OCI-LY7 (cell line): ENCODE measurements around the gene PTPMT1. TPM values are rescaled to one million over a fixed set of nuclear protein-coding genes. Genes with fewer than 3 reads are reported as not detected.

Source experiments
- BruUV-seq: library from RNA; stranded (reverse); fragments of 400-500 nt; replicated peaks from 2 replicates; lab custom pipeline; 2021; lab: Mats Ljungman, UMichigan
- CTCF ChIA-PET: fragments of 300-600 bp; sonication (Branson Sonifier 250); formaldehyde crosslinking; loops from one replicate; lab custom pipeline; 2022; ENCODE audit warnings: antibody characterized with exemption; ENCODE audit not compliant: unreplicated experiment; lab: Charles Lee
- POLR2A ChIA-PET: fragments of 300-600 bp; sonication (Branson Sonifier 250); formaldehyde crosslinking; loops from one replicate; lab custom pipeline; 2022; ENCODE audit warnings: antibody characterized with exemption; lab: Charles Lee
- DNase-seq: peaks from one replicate; pipeline ENCODE4 v3.0.0-alpha.2; 2015; ENCODE audit warnings: low spot score
- H2AFZ ChIP-seq: fragments of 200-600 bp; sonication (generic), shearing (Covaris generic); 2 replicates; pipeline ENCODE4 v1.6.1; 2014; ENCODE audit warnings: mild to moderate bottlenecking, antibody characterized with exemption, low read length, moderate library complexity
- H3K27ac ChIP-seq: fragments of 200-600 bp; sonication (generic); 2 replicates; pipeline ENCODE4 v1.5.1; 2014; ENCODE audit warnings: mixed run types, low read depth, mild to moderate bottlenecking, moderate library complexity, low read length, inconsistent platforms; ENCODE audit not compliant: poor library complexity, severe bottlenecking
- H3K36me3 ChIP-seq: fragments of 200-600 bp; sonication (generic); 2 replicates; pipeline ENCODE4 v1.6.1; 2014; ENCODE audit warnings: mild to moderate bottlenecking, antibody characterized with exemption, low read length, moderate library complexity, mixed read lengths; ENCODE audit not compliant: insufficient read depth
- H3K4me1 ChIP-seq: fragments of 200-600 bp; sonication (generic); 2 replicates; pipeline ENCODE4 v1.5.1; 2014; ENCODE audit warnings: mild to moderate bottlenecking, low read length; ENCODE audit not compliant: insufficient read depth, poor library complexity, severe bottlenecking
- H3K4me2 ChIP-seq: fragments of 200-600 bp; sonication (generic); 2 replicates; pipeline ENCODE4 v1.6.1; 2014; ENCODE audit warnings: mild to moderate bottlenecking, low read length
- H3K4me3 ChIP-seq: fragments of 200-600 bp; sonication (generic); 2 replicates; pipeline ENCODE4 v1.5.1; 2014; ENCODE audit warnings: mild to moderate bottlenecking, low read depth, low read length; ENCODE audit not compliant: poor library complexity, severe bottlenecking
- H3K79me2 ChIP-seq: fragments of 200-600 bp; sonication (generic); 2 replicates; pipeline ENCODE4 v1.6.1; 2016; ENCODE audit warnings: low read depth, mild to moderate bottlenecking, low read length, moderate library complexity, mixed read lengths; ENCODE audit not compliant: insufficient read depth
- H3K9me2 ChIP-seq: fragments of 200-600 bp; sonication (generic); 2 replicates; pipeline ENCODE4 v1.6.1; 2016; ENCODE audit warnings: mild to moderate bottlenecking, low read length, mixed read lengths; ENCODE audit not compliant: insufficient read depth
- H3K9me3 ChIP-seq: fragments of 200-600 bp; sonication (generic); 2 replicates; pipeline ENCODE4 v1.6.1; 2014; ENCODE audit warnings: mild to moderate bottlenecking, mixed run types, low read length, mixed read lengths
- H4K20me1 ChIP-seq: fragments of 200-600 bp; sonication (generic); 2 replicates; pipeline ENCODE4 v1.6.1; 2014; ENCODE audit warnings: mild to moderate bottlenecking, antibody characterized with exemption, low read length, moderate library complexity, mixed read lengths; ENCODE audit not compliant: insufficient read depth
- EZH2phosphoT487 ChIP-seq: fragments of 200-600 bp; sonication (generic); IDR thresholded peaks from 2 replicates; pipeline ENCODE4 v1.6.1; 2018; ENCODE audit warnings: low read depth, borderline replicate concordance, mild to moderate bottlenecking, mixed run types, antibody characterized with exemption, low read length, moderate library complexity, mixed read lengths
- intact Hi-C: fragments of 100-400 bp; cut with micrococcal nuclease; formaldehyde crosslinking; loops from one replicate; pipeline ENCODE4 v1.10.0; 2022; ENCODE audit not compliant: unreplicated experiment
- total RNA-seq, 2 experiments: library from RNA; depleted of rRNA in 1 of 2; stranded (reverse); fragments of >200 nt in 1 of 2; shearing (Covaris generic) in 1 of 2; gene quantifications; 2 replicates each; pipeline ENCODE4 v1.2.3, GENCODE V29; 2014 to 2022
- TF ChIP-seq, protein P1 (sequence below): fragments of 200-600 bp; sonication (generic); conservative IDR thresholded peaks from 2 replicates; pipeline ENCODE4 v1.5.1; 2014; ENCODE audit warnings: mild to moderate bottlenecking, antibody characterized with exemption, low read length, moderate library complexity, mixed read lengths

Gene PTPMT1
- total RNA-seq, 2 experiments from 2014 or later, result 27.6 to 52.6 TPM

DNA sequence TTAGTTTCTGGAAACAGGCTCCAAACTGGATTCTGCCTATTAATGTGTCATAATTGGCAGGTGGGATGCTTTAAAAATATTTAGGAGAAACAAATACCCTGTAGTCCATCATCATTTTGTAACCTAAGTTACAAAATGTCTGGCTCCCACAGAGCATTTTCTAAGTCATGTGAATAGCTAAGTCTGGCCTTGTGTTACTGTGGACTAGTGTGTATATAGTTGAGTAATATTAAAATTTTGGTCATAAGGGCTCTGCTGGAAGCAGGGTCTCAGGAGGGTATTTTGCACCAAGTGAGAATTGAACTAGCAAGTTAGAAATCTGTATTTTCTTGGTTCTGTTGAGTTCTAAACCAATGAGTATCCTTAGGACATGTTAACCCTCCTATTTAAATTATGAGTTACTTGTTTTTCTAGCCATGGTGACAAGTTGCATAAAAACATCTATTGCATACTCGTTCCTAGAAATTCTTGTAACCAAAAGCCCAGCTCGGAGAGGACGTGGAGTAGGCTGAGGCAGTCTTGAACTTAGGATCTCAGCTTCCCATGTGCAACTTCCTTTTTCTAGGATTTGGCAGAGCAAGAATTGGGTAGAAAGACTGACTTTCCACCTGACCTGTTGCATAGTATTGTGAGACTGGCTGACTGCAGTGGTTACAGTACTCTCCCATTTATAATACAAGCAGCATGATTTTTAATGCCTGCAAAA, 5.4 kb downstream of the PTPMT1 start:
- H3K4me2 ChIP-seq, result no peak overlapping the region
- POLR2A ChIA-PET, result interaction anchor here (0.5 to 0.9 kb wide), 3 partner anchors 8 to 62 kb away, joined by 3 to 6 read pairs (median 4); partner anchors contain the start of genes KBTBD4 and NDUFS3
- H3K4me1 ChIP-seq, result no peaks in the 10 kb centered on the region
- H3K4me3 ChIP-seq, result no peak overlapping the region
- intact Hi-C loops, result loop anchor here (10.0 kb wide), 1 partner anchor 144 kb away; the partner anchor contains the start of gene AGBL2
- peaks cover 66% of the 10 kb centered on the region for H3K36me3 ChIP-seq
- DNase-seq, result no peak
- CTCF ChIA-PET, result no interaction called here
- H3K79me2 ChIP-seq, result peaks cover 6% of the 10 kb centered on the region; the same call in 1 of the 2 replicates
- no peaks in the 10 kb centered on the region for H3K9me2 ChIP-seq
- TF ChIP-seq, protein P1, sequence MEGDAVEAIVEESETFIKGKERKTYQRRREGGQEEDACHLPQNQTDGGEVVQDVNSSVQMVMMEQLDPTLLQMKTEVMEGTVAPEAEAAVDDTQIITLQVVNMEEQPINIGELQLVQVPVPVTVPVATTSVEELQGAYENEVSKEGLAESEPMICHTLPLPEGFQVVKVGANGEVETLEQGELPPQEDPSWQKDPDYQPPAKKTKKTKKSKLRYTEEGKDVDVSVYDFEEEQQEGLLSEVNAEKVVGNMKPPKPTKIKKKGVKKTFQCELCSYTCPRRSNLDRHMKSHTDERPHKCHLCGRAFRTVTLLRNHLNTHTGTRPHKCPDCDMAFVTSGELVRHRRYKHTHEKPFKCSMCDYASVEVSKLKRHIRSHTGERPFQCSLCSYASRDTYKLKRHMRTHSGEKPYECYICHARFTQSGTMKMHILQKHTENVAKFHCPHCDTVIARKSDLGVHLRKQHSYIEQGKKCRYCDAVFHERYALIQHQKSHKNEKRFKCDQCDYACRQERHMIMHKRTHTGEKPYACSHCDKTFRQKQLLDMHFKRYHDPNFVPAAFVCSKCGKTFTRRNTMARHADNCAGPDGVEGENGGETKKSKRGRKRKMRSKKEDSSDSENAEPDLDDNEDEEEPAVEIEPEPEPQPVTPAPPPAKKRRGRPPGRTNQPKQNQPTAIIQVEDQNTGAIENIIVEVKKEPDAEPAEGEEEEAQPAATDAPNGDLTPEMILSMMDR, result no peak
- TF ChIP-seq EZH2phosphoT487, result no peak
- no peak overlapping the region for H2AFZ ChIP-seq
- no peaks in the 10 kb centered on the region for H4K20me1 ChIP-seq
- no peak overlapping the region for H3K27ac ChIP-seq
- no peaks in the 10 kb centered on the region for H3K9me3 ChIP-seq
- no TSS peak for BruUV-seq

DNA sequence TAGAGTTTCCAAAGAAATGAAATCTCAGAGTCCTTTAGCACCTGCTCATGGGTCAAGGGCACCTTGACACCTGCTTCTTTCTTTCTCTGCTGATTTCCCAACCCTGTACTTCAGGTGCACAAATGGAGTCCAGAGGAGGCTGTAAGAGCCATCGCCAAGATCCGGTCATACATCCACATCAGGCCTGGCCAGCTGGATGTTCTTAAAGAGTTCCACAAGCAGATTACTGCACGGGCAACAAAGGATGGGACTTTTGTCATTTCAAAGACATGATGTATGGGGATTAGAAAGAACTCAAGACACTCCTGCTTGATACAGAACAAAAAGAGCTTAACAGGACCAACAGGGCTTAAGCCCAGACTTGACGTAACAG, 5.9 kb downstream of the PTPMT1 start:
- intact Hi-C loops, result loop anchor here (10.0 kb wide), 1 partner anchor 143 kb away; the partner anchor contains the start of gene AGBL2
- Histone ChIP-seq H3K9me3 (no peaks in the 10 kb centered on the region), H4K20me1 (no peaks in the 10 kb centered on the region), H3K36me3 (peaks cover 72% of the 10 kb centered on the region), H3K27ac (no peak overlapping the region), H3K4me1 (no peaks in the 10 kb centered on the region), H2AFZ (no peak overlapping the region), H3K4me2 (no peak overlapping the region), H3K4me3 (no peak overlapping the region), H3K9me2 (no peaks in the 10 kb centered on the region), H3K79me2 (peaks cover 5% of the 10 kb centered on the region; the same call in 1 of the 2 replicates)
- DNase-seq, result no peak
- ChIA-PET POLR2A (no interaction called here), CTCF (no interaction called here)
- BruUV-seq, result no TSS peak
- no peak for TF ChIP-seq EZH2phosphoT487
- TF ChIP-seq, protein P1, result no peak

DNA sequence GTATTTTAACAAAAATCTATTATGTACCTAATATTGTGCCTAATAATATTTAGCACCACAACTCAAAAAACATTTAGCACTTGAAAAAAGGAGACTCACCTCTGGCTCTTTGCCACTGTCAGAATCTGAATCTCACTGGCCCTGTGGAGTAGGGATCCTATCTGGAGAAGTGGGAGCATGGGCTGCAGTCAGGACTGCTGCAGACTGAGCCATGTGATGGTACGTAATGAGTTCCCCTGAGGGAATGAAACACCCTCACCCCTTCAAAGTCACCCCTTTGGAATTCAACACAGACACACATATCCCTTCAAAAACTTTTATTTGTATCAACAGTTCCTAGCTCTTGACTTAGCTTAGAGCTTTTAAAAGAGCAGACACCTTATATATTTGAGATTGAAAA, 6.5 kb downstream of the PTPMT1 start:
- Histone ChIP-seq H3K27ac (no peak overlapping the region), H3K9me3 (no peaks in the 10 kb centered on the region), H3K9me2 (no peaks in the 10 kb centered on the region), H3K36me3 (peaks cover 77% of the 10 kb centered on the region), H3K4me1 (no peaks in the 10 kb centered on the region), H3K4me3 (no peak overlapping the region), H3K4me2 (no peak overlapping the region), H3K79me2 (peaks cover 2% of the 10 kb centered on the region; the same call in 1 of the 2 replicates), H2AFZ (no peak overlapping the region), H4K20me1 (no peaks in the 10 kb centered on the region)
- no peak for TF ChIP-seq EZH2phosphoT487
- TF ChIP-seq, protein P1, result no peak
- ChIA-PET POLR2A (interaction anchor here (0.9 kb wide), 1 partner anchor 10 kb away, joined by 3 read pairs; no protein-coding TSS in a partner anchor), CTCF (no interaction called here)
- no TSS peak for BruUV-seq
- intact Hi-C loops, result loop anchor here (10.0 kb wide), 1 partner anchor 143 kb away; the partner anchor contains the start of gene AGBL2
- DNase-seq, result no peak
